KOPT-K1 (cell line): ENCODE results near the gene F13A1.

Experiments used
- H3K27ac ChIP-seq: fragments of 200-600 bp; sonication (generic); 2 replicates; pipeline ENCODE4 v1.5.1; 2016; ENCODE audit warnings: antibody characterized with exemption, mild to moderate bottlenecking, low read depth, low read length; ENCODE audit not compliant: poor library complexity, severe bottlenecking
- H3K36me3 ChIP-seq: fragments of 200-600 bp; sonication (generic); 2 replicates; pipeline ENCODE4 v1.5.1; 2017; ENCODE audit warnings: antibody characterized with exemption, mild to moderate bottlenecking, low read length, moderate library complexity; ENCODE audit not compliant: insufficient read depth
- H3K9me3 ChIP-seq: fragments of 200-600 bp; sonication (generic); 2 replicates; pipeline ENCODE4 v1.5.1; 2017; ENCODE audit warnings: antibody characterized with exemption, low read length, mild to moderate bottlenecking; ENCODE audit not compliant: insufficient read depth, poor library complexity, severe bottlenecking

Gene F13A1

GRCh38 chr6:6202886-6203285 lies 117.6 kb downstream of the F13A1 start:
- H3K36me3 ChIP-seq = no peaks in the 10 kb centered on the region
- H3K9me3 ChIP-seq = no peaks in the 10 kb centered on the region
- no peak overlapping the region for H3K27ac ChIP-seq

GRCh38 chr6:6201200-6201599 lies 119.3 kb downstream of the F13A1 start:
- Histone ChIP-seq H3K36me3 (no peaks in the 10 kb centered on the region), H3K9me3 (no peaks in the 10 kb centered on the region)

DNA sequence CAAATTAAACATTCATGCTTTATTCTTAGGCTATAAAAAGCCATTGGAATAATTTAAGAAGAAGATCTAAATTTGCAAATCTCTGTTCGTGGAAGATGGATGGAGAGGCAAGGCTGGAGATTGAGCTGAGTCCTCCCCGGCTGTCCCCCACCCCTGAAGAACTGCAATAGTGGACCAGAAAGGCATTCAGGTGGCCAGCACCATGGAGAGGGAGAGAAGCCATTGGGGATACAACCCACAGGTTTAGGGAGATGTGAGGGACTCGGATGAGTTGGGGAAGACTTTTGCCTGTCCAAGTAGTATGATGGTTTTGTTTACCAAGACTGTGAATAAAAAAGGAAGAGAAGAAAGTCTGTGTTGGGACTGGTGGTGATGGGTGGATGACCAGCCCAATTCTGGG lies 120.8 kb downstream of the F13A1 start:
- Histone ChIP-seq H3K27ac (no peak overlapping the region), H3K9me3 (no peaks in the 10 kb centered on the region), H3K36me3 (no peaks in the 10 kb centered on the region)

More at GRCh38 chr6:6201200-6201599, 119.3 kb downstream of the F13A1 start:
- no peak overlapping the region for H3K27ac ChIP-seq

DNA sequence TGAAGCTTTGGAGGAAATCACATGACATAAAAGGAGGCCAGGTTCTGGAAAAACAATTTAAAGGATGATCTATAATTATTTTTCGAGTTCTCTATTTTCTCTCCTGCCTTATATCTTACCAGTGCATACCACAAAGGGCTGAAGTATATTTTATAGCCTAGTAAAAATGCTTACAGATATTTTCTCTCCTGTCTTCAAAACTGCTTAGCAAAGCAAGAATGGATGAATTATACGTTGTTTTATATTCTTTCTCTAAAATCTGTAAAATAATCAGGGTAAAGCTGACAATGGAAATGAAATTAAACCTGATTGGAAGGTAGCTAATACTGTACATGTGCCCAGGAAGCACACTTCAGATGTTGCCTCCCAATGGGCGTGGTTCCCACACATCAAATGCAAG lies 123.7 kb downstream of the F13A1 start:
- H3K27ac ChIP-seq = no peak overlapping the region
- H3K36me3 ChIP-seq = no peaks in the 10 kb centered on the region
- H3K9me3 ChIP-seq = no peaks in the 10 kb centered on the region

DNA sequence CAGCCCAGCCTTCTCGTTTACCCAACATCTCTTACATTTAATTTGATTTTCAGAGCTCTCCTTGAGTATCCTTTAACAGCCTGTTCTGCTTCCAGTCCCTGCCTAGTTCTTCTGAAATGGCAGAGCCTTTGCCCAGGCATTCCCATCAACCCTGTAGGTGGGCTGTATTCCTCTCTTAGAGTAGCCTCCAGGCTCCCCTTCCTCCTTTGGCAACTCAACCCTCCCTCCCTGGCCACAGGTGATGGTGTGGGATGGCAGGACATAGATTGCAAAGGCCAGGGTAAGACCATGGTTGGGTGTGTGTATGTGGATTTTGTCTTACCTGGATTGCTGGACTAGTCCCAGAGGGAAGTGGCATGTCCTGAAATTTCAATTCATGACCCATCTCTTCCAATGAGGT lies 125.4 kb downstream of the F13A1 start:
- Histone ChIP-seq H3K9me3 (no peaks in the 10 kb centered on the region), H3K36me3 (no peaks in the 10 kb centered on the region)

GRCh38 chr6:6193221-6193745 lies 127.2 kb downstream of the F13A1 start:
- no peak overlapping the region for H3K27ac ChIP-seq
- no peaks in the 10 kb centered on the region for H3K36me3 ChIP-seq
- H3K9me3 ChIP-seq = no peaks in the 10 kb centered on the region

More for the DNA sequence above, 125.4 kb downstream of the F13A1 start:
- no peak overlapping the region for H3K27ac ChIP-seq

- Histone ChIP-seq H3K27ac (no peak overlapping the region), H3K36me3 (no peaks in the 10 kb centered on the region), H3K9me3 (no peaks in the 10 kb centered on the region)
Observed at GRCh38 chr6:6191909-6192308, 128.6 kb downstream of the F13A1 start.

- no peaks in the 10 kb centered on the region for H3K36me3 ChIP-seq
Observed at GRCh38 chr6:6191476-6191875, 129.0 kb downstream of the F13A1 start.

GRCh38 chr6:6180684-6181083 lies 139.8 kb downstream of the F13A1 start:
- Histone ChIP-seq H3K36me3 (no peaks in the 10 kb centered on the region), H3K27ac (no peak overlapping the region), H3K9me3 (no peaks in the 10 kb centered on the region)

More at GRCh38 chr6:6191476-6191875, 129.0 kb downstream of the F13A1 start:
- Histone ChIP-seq H3K9me3 (no peaks in the 10 kb centered on the region), H3K27ac (no peak overlapping the region)

DNA sequence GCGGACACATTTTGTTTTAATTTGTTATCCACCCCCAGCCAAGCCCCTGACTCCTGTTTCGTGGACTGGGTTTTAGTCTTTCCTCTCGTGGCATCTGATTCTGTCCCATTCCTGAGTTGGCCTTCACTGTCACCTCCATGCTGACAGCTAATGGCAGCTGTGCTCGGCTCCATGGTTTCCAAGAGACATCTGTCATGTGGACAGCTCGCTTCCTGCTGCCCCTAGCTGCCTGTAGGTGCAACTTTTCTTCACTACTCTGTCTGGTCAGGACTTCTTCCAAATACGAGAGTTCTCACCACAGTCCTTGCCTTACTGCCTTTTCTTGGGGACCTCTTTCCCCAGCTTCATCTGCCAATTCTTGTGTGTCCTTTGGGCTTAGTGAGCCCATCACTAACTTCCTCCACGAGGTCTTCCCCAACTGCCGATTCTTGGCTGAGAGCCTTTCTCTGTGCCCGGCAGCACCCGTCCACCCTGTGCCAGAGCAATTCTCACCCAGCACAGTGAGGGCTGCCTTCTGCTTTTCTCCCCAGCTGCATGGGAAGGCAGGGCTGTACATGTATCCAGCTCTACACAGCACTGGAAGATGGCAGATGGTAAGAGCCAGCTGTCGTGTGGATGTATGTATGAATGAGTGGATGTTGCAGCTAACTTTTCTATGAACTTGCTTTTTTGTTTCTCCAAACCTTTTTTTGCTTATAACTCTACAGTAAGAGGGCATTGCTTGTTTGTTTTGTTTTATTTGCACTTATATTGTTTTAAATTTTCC lies 140.4 kb downstream of the F13A1 start:
- H3K36me3 ChIP-seq = no peaks in the 10 kb centered on the region
- no peak overlapping the region for H3K27ac ChIP-seq
- no peaks in the 10 kb centered on the region for H3K9me3 ChIP-seq

DNA sequence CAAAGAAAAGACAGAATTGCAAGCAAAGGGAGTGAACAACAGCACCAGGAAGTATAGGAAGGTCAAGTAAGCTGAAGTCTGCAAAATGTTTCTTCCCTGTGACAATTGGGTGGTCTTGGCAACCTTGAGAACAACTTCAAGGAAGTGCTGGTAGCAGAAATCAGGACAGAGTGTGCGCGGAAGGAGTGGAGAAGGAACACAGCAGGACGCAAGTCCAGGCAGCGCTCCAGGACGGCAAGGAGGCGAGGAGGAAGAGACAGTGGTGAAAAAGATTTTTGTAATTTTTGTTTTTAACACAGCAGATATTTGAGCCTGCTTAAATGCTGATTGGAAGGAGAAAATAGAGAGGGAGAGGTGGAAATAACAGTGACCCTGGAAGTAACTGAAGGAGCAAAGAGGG lies 141.7 kb downstream of the F13A1 start:
- Histone ChIP-seq H3K36me3 (no peaks in the 10 kb centered on the region), H3K27ac (no peak overlapping the region), H3K9me3 (no peaks in the 10 kb centered on the region)

- H3K27ac ChIP-seq = no peak overlapping the region
- no peaks in the 10 kb centered on the region for H3K36me3 ChIP-seq
- H3K9me3 ChIP-seq = no peaks in the 10 kb centered on the region
Observed at GRCh38 chr6:6177754-6178153, 142.7 kb downstream of the F13A1 start.

DNA sequence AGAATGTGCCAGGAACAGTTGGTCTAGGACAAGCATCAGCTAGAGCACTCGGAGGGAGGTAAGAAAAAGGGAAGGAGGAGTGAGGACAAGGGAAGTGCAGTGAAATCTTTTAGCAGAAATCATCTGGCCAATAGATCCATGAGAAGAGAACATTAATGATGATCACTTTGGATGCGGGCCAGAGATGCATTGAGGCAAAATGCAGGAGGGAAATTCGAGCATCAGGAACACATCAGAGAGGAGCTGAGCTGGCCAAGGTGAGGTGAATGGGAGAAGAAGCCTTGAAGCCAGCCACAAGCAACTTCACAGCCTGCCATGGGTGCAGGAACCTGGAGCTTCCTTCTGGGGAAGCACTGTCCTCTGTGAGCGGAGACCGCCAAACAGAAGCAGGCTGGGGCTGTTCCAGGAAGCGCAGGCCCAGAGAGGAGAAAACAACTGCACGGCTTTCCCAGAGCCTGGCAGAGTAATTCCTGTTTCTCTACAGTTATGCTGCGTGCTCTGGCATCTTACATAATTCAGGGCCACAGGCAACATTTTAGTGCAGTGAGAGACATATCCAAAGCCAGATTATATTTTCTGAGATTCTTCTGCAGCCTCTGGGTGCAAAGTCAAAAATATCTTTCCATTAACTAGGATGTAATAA lies 143.8 kb downstream of the F13A1 start:
- H3K36me3 ChIP-seq = no peaks in the 10 kb centered on the region
- H3K9me3 ChIP-seq = no peaks in the 10 kb centered on the region
- H3K27ac ChIP-seq = no peak overlapping the region

DNA sequence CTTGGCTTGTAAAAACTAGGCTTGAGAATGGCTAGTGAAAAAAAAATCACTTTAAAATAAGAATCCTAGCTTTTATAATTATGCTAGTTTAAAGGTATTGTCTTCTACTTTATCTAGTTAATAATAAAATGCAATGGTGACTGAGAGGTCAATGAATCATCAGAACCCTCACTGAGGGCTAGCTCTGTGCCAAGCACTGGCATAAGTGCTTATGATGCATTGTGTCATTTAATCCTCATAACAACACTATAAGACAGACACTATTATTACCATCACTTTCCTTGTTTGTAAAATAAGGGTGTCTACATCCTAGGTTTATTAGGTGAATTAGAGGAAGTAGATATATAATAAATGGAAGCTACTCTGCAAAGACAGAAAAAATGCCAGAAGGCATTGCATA lies 144.3 kb downstream of the F13A1 start:
- H3K36me3 ChIP-seq = no peaks in the 10 kb centered on the region
- no peak overlapping the region for H3K27ac ChIP-seq
- no peaks in the 10 kb centered on the region for H3K9me3 ChIP-seq

DNA sequence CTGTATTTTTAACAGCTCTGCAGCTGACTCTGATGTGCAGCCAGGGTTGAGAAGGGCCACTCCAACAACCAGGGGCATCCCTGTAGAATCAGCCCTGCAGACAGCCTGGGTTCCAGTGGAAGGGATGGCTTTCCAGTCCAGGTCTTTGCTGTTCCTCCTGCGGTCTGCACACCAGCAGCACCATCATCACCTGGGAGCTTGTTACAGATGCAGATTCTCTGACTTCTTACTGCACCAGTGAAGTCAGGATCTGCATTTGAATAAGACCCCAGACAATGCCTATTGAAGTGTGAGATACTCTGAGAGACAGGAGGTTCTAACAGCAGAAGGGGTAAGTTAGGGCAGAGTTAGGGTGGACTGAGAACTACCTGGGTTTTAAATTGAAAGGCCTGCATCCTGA lies 151.3 kb downstream of the F13A1 start:
- H3K9me3 ChIP-seq = no peaks in the 10 kb centered on the region
- no peak overlapping the region for H3K27ac ChIP-seq
- no peaks in the 10 kb centered on the region for H3K36me3 ChIP-seq

DNA sequence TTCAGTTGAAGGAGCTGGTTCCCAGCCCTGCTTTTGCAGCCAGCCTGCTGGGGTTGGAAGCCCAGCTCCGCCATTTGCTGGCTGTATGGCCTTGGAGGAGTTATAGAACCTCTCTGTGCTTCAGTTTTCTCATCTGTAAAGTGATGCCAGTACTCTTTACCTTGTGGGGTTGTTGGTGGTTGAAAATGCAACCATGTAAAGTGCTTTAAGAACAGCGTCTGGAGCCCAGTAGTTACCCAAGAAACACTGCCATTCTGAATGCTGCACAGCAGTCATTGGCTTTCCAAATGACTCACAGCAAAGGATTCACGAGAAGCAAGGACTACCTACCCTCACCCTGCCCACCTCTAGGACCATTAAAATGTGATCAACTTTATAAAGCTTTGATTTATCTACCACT lies 154.4 kb downstream of the F13A1 start:
- H3K9me3 ChIP-seq = no peaks in the 10 kb centered on the region
- H3K27ac ChIP-seq = no peak overlapping the region
- no peaks in the 10 kb centered on the region for H3K36me3 ChIP-seq
